NCI-H345 (cell line): Measurements from ENCODE around the gene PCDH12.

ENCODE experiments used
- DNase-seq: peaks from one replicate; lab custom pipeline; 2025; lab: John Stamatoyannopoulos, UW

Gene PCDH12

GRCh38 chr5:141958113-141958512, at the start of gene PCDH12:
PCDH12 (minus strand) TSS chr5:141958202; CDS start chr5:141957851, 351 bp downstream.
- DNase-seq = no peak

GRCh38 chr5:142007237-142007544, 49.2 kb upstream of the PCDH12 start:
- no peak for DNase-seq

- no peak for DNase-seq
These were observed 48.6 kb upstream of the PCDH12 start for GRCh38 chr5:142006363-142007236.

- DNase-seq = no peak
These were observed 45.3 kb upstream of the PCDH12 start for GRCh38 chr5:142003266-142003800.

GRCh38 chr5:142000704-142001484, 42.9 kb upstream of the PCDH12 start:
- no peak for DNase-seq

- DNase-seq = no peak
These were observed 42.2 kb upstream of the PCDH12 start for GRCh38 chr5:142000173-142000572.

- no peak for DNase-seq
These were observed 39.5 kb upstream of the PCDH12 start for GRCh38 chr5:141997358-141997960.

GRCh38 chr5:141995656-141996055, 37.7 kb upstream of the PCDH12 start:
- no peak for DNase-seq

GRCh38 chr5:141994511-141995136, 36.6 kb upstream of the PCDH12 start:
- DNase-seq = no peak

GRCh38 chr5:141992349-141992963, 34.5 kb upstream of the PCDH12 start:
- DNase-seq = peak; percentile 66

- no peak for DNase-seq
These were observed 31.7 kb upstream of the PCDH12 start for GRCh38 chr5:141989720-141990119.

- DNase-seq = no peak
These were observed 28.1 kb upstream of the PCDH12 start for GRCh38 chr5:141986072-141986471.

- no peak for DNase-seq
These were observed 24.6 kb upstream of the PCDH12 start for GRCh38 chr5:141982626-141983025.

GRCh38 chr5:141978389-141978788, 20.4 kb upstream of the PCDH12 start:
- DNase-seq = no peak

- DNase-seq = no peak
These were observed 18.2 kb upstream of the PCDH12 start for GRCh38 chr5:141976176-141976575.

- no peak for DNase-seq
These were observed 16.0 kb upstream of the PCDH12 start for GRCh38 chr5:141973871-141974595.

GRCh38 chr5:141969783-141970771, 12.1 kb upstream of the PCDH12 start:
- no peak for DNase-seq

- DNase-seq = peak; percentile 86
These were observed 11.1 kb upstream of the PCDH12 start, which contains the start of gene RNF14 for GRCh38 chr5:141968914-141969608. RNF14 (plus strand) TSS chr5:141969105; CDS start chr5:141973589, 4,484 bp downstream.

- DNase-seq = no peak
These were observed 8.9 kb upstream of the PCDH12 start for GRCh38 chr5:141966963-141967333.
